UCSD-AML1 (cell line): ENCODE results near the gene ZNF550.
A peak's percentile ranks its signal among the peaks of the same experiment; 100 is the strongest.

Experiments
- DNase-seq: peaks from one replicate; lab custom pipeline; 2025; ENCODE audit not compliant: unreplicated experiment; lab: John Stamatoyannopoulos, UW

ZNF550 gene

DNA sequence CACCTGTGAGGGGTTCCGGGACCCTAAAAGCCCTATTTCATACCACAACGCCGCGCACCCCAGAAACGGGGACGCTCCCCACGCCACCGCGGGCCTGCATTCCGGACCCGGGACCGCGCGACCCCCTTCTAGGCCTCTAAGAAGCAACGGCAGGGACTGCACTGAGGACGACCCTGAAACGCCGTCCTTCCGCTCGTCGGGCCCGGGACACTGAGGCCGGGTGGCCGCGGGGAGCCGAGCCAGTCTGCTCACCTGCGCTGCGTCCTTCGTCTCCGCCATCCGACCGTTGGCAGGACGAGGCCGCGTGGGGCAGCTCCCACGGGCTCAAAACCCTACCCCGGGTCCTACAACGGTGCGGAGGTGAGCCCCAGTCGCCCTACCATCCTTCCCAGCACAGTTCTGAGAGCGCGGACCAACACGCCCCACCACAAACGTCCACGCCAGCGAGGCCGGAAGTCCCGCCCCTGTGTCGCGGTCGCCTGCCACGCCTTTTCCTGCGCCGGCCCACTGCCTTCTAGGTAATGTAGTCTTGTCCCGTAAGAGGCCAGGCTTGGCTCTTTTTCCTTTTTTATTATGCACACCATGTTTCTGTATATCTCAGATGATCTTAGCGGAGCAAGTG is at the start of gene ZNF550:
ZNF550 (minus strand) TSS at position 460 of the 622 bp plus-strand sequence; CDS start at position 279, 181 bp downstream.
- DNase-seq, result peak; percentile 85

DNA sequence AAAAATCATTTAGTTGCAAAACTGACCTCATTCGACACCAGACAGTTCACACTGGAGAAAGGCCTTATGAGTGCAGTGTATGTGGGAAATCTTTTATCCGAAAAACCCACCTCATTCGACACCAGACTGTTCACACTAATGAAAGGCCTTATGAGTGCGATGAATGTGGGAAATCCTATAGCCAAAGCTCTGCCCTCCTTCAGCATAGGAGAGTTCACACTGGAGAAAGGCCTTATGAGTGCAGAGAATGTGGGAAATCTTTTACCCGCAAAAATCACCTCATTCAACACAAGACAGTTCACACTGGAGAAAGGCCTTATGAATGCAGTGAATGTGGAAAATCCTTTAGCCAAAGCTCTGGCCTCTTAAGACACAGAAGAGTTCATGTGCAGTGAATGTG is 47.3 kb upstream of the ZNF550 start:
- no peak for DNase-seq

DNA sequence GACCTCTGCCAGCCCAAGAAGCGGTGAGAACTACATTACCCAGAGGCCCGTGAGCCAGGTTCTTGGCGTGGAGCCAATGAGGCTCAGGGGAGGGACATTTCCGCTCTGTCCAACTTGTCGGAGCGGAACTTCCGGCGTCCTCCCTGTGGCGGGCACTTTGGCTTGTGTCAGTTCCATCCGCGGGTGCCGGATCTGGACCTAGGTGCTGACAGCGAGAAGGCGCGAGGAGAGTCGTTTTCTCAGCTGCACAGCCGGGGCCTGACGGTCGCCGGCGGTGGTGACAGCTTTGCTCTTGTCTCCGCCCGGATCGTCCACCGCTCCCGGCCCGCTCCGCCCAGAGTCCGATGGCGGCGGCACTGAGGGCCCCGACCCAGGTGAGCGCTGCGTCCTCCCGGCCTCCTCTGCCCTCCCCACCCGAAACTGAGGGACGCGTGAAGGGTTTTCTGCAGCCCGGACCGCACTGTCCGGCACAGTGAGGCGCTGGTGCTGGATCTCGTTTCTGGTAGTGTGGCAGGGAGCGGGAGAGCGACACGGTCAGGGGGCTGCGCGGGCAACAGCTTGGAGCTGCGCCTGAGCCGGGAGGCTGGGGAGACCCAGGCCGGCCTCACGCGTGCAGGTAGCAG is 40.2 kb upstream of the ZNF550 start, which contains the start of gene ZNF530:
ZNF530 (plus strand) TSS at position 125 of the 623 bp plus-strand sequence. CDS start 4,461 bp downstream, outside the sequence.
- peak; percentile 88 for DNase-seq

DNA sequence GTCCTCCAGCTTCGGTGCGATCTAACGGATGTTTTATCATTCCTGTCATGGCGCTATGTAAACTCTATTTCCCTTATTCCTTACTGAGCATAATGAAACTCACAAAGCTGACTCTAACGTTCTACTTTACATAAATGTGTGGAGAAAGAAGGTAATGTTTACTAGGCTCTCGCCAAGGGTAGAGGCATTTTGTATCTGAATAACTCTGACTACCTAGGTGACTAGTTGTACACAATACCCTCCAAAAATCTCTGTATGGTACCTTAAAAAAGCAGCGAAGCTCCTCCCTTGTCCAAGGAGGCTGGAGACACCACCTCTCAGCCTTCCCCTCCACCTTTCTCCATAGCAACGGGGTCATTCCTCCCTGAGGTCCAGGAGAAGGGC is 39.7 kb upstream of the ZNF550 start:
- no peak for DNase-seq

DNA sequence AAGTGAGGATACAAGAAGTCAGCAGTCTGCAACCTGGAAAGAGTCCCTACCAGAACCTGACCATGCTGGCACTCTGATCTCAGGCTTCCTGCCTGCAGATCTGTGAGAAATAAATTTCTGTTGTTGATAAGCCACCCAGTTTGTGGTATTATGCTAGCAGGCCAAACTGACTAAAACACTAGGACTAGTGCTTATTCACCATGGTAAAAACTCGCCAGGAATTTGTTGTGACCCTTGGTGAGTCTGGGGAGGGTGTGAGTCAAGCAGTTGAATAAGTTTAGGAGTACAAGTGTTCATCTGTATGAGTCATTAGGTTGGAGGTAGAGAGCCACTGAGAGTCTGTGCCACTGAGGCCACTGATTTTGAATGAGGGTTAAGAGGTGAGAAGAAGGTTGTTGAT is 27.9 kb upstream of the ZNF550 start:
- DNase-seq, result no peak

DNA sequence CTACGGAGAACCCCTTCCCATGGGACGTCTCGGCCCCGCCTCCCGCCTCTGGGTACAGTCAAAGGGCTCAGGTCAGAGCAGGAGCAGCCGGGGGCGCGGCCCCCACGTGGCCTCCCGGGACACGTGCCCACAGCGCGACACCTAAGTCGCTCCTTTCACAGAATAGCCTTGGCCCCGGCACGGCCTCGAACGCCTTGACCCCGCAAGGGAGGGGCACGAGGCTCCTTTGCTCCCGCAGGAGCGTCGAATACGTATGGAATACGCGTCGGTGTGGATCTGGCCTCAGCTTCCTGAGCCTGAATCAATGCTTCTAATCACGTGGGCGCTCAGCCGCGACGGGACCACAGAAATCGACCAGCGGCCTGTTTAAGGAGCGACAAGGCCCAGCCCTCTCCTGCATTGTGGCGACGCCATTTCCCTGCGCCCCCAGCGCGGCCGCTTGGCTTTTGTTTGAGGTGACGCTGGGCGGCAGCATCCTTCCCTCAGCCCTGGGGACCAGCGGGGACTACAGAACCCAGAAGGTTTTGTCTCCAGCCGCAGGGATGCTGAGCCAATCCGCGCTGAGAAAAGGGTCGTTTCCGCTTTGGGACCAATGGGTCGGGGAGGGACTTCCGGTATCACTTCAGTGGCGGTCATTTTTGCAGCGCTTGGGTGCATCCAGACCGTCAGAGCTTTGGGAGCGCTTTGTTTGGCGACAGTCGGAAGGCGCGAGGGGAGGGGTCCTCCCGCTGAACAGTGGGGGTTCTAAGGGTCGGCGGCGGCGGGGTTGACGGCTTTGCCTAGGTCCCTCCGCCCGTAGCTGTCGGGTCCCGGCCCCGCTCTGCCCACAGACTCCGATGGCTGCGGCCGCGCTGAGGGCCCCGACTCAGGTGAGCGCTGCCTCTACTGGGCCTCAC is 24.1 kb upstream of the ZNF550 start, which contains the start of gene ZIK1:
ZIK1 (plus strand) TSS at position 625 of the 896 bp plus-strand sequence; CDS start at position 837, 212 bp downstream.
- peak; percentile 89 for DNase-seq

DNA sequence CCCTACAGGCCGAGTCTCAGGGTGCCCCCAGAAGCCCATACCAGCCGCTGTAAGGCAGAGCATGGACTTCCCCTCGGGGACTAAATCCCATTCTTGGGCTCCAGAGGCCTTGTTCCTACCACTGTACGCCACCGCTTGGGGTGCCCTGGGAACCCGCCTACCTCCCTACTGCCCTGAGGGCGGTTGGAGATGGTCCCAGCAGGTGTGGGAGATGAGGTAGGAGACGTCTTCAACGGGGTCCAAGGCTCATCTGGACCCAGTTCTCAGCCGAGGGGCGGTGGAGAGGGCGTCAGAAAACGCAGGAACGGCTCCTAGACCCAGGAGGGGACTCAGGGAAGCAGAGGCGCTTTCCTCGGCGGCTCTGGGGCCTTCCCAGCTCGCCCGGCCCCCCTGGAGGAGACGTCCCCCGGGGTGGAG is 23.4 kb upstream of the ZNF550 start:
- no peak for DNase-seq

DNA sequence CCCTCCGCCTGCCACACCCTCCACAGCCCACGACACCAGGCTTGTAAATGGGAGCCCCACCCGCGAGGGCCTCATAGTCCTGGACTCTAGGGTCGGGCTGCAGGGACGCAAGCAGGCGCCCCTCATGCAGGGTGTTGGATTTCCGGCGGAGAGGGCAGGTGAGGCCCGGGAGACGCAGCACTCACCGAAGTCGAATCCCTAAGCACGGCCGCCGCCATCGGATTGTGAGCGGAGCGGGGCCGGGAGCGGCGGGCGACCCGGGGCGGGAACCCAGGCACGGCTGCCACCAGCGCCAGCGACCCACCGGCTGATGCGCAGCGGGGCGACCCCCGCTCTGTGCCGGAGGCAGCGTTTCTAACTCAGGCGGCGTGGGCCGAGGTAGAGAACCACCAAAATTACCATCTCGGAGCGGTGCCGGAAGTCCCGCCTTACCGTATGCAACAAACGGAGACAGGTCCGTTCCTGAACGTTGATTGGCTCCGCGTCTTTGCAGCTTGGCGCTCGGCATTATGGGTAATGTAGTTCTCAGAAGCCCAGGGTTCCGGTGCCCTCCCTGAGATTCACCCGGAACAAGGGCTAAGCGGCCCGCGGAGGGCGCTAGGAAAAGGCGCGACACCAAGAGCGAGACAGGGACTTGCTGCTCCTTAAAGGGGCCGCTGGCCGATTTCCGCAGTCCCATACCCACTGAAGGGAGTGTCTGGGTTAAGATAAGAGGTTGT is 19.0 kb upstream of the ZNF550 start, which contains the start of gene ZNF416:
ZNF416 (minus strand) TSS at position 425 of the 719 bp plus-strand sequence; CDS start at position 218, 207 bp downstream.
- DNase-seq, result peak; percentile 97

DNA sequence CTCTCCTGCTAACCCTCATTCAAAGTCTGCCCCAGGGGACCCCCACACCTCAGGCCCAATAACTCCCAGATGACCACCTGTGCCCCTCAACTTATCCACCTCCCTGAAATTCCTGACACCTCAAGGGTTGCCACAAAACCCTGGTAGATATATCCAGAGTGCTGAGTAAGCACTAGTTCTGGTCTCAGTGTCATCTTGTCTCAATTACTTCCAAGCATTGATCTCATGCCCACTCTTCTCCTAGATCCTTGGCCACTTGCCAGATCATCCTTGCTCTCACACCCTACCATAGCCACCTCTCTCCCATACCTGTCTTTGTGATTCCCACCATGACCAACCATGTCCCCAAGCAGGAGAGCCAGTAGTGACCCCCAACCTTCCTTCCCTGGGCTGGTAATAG is 17.0 kb upstream of the ZNF550 start:
- no peak for DNase-seq

DNA sequence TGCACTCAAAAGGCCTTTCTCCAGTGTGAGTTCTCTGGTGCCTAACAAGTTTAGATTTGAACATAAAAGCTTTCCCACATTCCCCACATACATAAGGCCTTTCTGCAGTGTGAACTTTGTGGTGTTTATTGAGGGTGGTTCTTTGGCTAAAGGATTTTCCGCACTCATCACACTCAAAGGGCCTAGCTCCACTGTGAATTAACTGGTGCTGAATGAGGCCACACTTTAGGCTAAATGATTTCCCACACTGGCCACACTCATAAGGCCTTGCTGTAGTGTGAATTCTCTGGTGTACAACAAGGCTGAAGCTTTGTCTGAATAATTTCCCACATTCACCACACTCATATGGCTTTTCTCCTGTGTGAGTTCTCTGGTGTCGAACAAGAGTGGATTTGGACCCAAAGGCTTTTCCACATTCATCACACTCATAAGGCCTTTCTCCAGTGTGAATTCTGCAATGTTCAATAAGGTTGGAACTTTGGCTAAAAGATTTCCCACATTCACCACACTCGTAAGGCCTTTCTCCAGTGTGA is 12.8 kb upstream of the ZNF550 start:
- no peak for DNase-seq

DNA sequence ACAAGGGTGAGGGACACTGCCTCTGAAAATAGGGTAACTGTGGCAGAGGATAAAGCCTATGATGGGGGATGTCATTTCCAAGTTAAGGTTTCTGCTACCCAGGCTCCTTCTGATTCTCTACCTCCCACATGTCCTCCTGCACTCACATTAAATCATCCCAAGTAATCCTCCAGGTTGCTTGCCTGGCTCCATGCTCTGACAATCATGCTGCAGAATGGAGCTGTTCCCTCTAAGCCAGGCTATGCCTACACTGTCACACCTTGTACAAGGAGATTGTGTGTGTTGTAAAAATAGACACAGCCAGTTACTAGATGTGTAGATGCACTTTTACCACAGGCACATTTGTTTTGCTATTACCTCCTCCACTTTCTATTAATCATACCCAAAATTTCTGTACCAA is 11.0 kb upstream of the ZNF550 start:
- DNase-seq, result no peak

DNA sequence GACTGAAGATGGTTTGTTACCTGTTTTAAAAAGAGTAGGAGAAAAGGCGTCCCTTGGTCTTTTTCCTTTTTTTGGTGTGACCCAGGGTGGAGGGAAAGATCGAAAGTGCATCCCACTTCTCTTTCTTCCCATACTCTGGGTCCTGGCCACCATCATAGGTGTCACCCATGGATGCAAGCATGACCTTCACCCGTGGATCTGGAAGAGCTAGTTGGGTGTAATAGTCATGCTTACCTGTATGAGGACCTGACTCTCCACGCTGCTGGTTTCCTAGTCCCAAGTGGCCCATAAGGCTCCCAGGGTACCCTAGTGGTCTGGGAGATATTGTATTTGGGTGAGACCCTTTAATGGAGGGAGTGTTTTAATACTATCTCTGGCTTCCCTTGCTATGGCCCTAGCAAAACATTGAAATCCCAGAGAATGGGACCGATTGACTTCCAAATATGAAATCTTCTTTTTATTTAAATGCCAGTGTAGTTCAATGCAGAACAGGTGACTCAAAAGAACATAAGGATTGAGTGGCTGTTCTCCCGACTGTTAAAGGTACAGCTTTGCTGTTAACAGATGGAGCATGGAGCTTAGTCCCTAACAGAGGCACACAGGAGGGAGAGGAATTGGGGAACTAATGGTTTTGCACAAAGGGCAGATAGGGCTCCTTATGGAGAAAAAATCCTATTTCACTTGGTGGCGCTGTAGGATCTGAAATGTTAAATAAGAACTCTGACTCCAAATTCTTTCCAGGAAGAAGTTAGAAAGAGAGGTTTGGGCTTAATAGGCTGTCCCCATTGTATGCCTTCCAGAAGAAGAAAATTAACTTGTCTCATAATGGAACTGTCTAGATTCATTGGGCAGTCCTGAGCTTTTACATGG is 7.0 kb upstream of the ZNF550 start:
- peak; percentile 9 for DNase-seq

DNA sequence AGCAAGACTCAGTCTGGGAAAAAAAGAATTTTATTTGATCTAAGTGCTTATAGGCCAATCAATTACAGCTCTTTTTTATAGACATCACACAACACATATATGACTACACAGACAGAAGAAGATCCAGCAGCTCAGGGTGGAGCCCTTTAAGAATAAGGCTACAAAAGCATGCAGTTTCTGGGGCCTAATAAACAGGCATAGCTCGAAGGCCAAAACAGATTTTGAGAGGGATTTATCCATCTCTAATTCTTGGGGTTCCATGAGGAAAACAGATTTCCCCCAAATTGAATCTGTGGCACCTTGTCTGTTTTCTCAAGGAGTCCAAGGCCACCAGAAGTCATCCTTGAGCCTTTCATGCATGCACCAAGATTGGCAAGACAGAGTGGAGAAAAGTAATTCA is 3.9 kb upstream of the ZNF550 start:
- DNase-seq, result no peak

DNA sequence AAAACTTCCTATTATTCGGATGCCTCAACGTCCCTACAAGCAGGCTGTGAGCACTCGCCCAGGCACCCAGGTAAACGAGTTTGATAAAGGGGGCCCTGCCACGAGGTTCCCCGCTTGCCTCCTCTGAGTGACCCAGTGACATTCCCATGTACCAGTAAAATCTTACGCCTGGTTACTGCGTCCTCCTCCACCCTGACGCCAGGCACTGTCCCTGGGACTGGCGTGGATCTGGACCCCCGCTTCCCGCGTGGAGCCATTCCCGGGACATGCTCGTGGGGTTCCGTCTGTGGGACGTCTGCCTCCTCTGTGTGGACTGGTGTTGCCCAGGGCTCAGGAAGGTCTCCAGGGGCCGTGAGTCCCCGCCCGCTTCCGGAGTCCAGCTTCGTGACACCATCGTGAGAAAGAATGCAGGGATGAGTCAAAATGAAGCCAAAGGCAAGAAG is 407 bp upstream of the ZNF550 start:
- DNase-seq, result no peak

DNA sequence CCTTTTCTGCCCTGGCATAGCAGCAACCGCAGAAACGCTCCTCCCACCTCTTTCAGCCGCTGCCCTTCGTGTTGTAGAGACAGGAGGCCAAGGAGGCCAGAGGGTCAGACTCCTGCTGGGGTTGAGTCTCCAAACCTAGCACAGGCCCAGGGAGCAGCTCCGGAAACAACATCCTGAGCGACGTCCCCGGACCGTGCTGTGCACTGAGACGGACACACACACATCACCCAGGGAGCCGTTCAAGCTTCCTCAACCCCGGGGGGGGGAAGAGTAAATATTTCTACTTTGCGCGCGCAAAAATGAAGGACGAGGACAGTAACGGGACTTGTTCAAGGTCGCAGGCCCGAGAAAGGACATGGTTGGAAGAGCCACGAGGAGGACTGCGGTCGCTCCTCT is 657 bp downstream of the ZNF550 start:
- DNase-seq, result peak; percentile 30

DNA sequence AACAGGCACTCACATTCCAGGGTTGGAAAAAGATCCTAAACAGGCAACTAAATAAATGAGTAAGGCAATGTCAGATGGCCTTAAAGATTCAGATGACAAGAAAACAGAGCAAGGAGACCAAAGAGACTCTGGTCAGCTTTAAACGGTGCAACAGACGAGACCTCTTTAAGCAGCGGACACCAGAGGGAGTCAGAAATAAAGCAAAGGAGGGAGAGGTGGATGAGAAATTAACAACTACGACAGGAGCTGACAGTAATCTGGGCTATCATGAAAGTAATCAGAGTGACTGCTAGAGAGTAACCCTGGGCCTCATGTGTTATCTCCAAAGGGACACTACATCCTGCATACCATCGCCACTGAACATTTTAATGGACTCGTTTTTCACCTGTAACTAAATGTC is 1.1 kb downstream of the ZNF550 start:
- DNase-seq, result no peak

DNA sequence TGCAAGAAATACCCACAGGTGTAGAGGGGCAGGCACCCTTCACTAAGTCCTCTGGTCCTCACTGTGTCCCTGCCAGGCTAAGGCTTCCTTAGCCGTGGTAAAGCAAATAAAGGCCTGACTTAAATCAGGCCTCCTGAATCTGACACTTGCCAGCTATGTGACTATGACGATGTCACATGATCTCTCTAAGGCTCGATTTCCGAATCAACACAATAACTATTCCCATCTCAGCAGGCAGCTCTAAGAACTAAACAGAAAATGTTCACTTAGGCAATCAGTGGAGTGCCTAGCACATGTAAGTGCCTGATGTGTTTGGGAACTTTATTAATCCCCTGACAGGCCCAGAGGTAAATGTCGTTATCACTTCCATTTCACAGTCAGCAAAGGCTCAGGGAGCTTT is 2.0 kb downstream of the ZNF550 start:
- DNase-seq, result no peak

DNA sequence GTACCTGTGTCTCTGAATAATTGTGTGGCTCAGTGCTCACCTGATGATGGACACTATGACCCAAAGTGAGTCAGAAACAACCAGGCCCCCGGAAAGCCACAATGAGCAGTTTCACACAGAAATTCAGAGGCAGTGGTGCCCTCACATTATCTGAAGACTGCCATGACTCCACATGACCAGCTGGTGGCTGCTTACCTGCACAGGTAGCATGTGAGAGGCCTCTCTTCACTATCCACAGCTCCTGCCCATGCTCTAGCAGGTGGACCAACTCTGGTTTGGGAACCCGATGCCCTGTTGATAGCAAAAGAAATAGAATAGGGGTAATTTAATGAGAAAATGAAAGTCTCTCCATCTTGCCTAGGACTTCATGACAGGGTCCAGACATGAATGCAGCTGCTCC is 7.2 kb downstream of the ZNF550 start:
- no peak for DNase-seq

DNA sequence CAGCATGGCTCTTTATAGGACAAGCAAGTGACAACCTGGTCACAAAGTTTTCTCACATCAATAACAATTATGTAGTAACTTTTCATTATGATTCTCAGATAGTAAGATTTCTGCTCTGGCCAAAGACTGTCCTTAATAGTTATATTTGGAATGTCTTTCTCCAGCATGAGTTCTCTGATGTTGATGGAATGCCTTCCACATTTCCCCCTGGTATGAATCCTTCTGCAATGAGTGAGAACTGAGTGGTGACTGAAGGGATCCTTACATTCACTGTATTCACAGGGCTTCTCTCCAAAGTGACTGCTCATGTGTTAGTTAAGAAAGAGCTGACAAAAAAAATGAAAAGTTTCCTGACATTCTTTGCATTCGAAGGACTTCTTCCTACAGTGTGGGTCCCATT is 13.2 kb downstream of the ZNF550 start:
- no peak for DNase-seq
